ENCODE data around the gene MYBPC3. TPM values are rescaled to one million over a fixed set of nuclear protein-coding genes. Genes with fewer than 3 reads are reported as not detected.

MYBPC3 gene
- total RNA-seq, 2 donors from 2014 or later = 0.42 TPM; not detected in 1

GRCh38 chr11:47388697-47389576 is 36.4 kb upstream of the MYBPC3 start:
- no peak for TF ChIP-seq CTCF (IDR thresholded peaks at IDR 0.05)

GRCh38 chr11:47387944-47388696 is 35.6 kb upstream of the MYBPC3 start:
- no peak overlapping the region for H3K4me3 ChIP-seq
- no peaks in the 10 kb centered on the region for H3K36me3 ChIP-seq
- no peaks in the 10 kb centered on the region for H3K4me1 ChIP-seq
- intact Hi-C loops (cut with DNase I) = no loop called here
- TF ChIP-seq CTCF (IDR thresholded peaks at IDR 0.05) = no peak
- no peak for DNase-seq
- peak overlapping the region; percentile 11 for H3K27ac ChIP-seq
- no peaks in the 10 kb centered on the region for H3K9me3 ChIP-seq
- no peak overlapping the region for H3K9ac ChIP-seq (ENCODE audit: low read depth in 2 of 2, low read length in 2 of 2)
- H3K27me3 ChIP-seq = no peaks in the 10 kb centered on the region

More at GRCh38 chr11:47388697-47389576, 36.4 kb upstream of the MYBPC3 start:
- intact Hi-C loops (cut with DNase I) = no loop called here
- no peak overlapping the region for H3K4me3 ChIP-seq
- no peak for DNase-seq
- no peaks in the 10 kb centered on the region for H3K9me3 ChIP-seq
- H3K27me3 ChIP-seq = no peaks in the 10 kb centered on the region
- no peak overlapping the region for H3K9ac ChIP-seq (ENCODE audit: low read depth in 2 of 2, low read length in 2 of 2)
- no peaks in the 10 kb centered on the region for H3K36me3 ChIP-seq
- peak overlapping the region; percentile 11 for H3K27ac ChIP-seq
- no peaks in the 10 kb centered on the region for H3K4me1 ChIP-seq

DNA sequence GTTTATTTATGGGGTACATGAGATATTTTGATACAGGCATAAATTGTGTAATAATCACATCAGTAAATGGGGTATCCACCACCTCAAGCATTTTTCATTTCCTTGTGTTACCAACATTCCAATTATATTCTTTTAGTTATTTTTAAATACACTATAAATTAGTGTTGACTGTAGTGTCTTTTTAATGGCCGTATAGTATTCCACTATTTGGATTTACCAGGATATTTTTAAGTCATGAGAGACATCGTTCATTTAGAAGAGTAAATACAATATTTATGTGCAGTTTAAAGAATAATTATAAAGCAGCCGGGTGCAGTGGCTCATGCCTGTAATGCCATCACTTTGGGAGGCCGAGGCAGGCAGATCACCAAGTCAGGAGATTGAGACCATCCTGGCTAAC is 32.0 kb upstream of the MYBPC3 start:
- no peaks in the 10 kb centered on the region for H3K27me3 ChIP-seq
- H3K27ac ChIP-seq = no peak overlapping the region
- H3K4me3 ChIP-seq = no peak overlapping the region
- H3K9ac ChIP-seq (ENCODE audit: low read depth in 2 of 2, low read length in 2 of 2) = no peak overlapping the region
- intact Hi-C loops (cut with DNase I) = no loop called here
- no peaks in the 10 kb centered on the region for H3K36me3 ChIP-seq
- no peak for TF ChIP-seq CTCF (IDR thresholded peaks at IDR 0.05)
- no peak for DNase-seq
- H3K4me1 ChIP-seq = no peaks in the 10 kb centered on the region
- H3K9me3 ChIP-seq = no peaks in the 10 kb centered on the region

GRCh38 chr11:47383071-47383470 is 30.6 kb upstream of the MYBPC3 start:
- Histone ChIP-seq H3K36me3 (no peaks in the 10 kb centered on the region), H3K9ac (ENCODE audit: low read depth in 2 of 2, low read length in 2 of 2) (no peak overlapping the region), H3K9me3 (no peaks in the 10 kb centered on the region), H3K4me3 (no peak overlapping the region), H3K27ac (no peak overlapping the region), H3K27me3 (no peaks in the 10 kb centered on the region), H3K4me1 (no peaks in the 10 kb centered on the region)
- no peak for TF ChIP-seq CTCF (IDR thresholded peaks at IDR 0.05)
- intact Hi-C loops (cut with DNase I) = no loop called here
- no peak for DNase-seq

DNA sequence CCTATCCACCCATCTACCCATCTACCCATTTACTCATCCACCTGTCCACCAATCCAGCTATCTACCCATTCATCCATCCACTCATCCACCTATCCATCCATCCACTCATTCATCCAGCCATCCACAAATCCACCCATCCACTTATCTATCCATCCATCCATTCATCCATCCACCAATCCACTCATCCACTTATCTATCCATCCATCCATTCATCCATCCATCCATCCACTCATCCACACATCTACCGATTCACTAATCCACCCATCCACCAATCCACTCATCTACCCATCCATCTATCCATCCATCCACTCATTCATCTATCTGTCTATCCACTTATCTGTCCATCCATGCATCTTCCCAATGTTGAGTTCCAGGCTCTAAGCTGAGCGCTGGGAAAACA is 27.6 kb upstream of the MYBPC3 start:
- no peak for TF ChIP-seq CTCF (IDR thresholded peaks at IDR 0.05)
- Histone ChIP-seq H3K9ac (ENCODE audit: low read depth in 2 of 2, low read length in 2 of 2) (no peak overlapping the region), H3K9me3 (no peaks in the 10 kb centered on the region), H3K27ac (no peak overlapping the region), H3K4me1 (no peaks in the 10 kb centered on the region), H3K27me3 (no peaks in the 10 kb centered on the region), H3K4me3 (no peak overlapping the region), H3K36me3 (no peaks in the 10 kb centered on the region)
- DNase-seq = no peak
- intact Hi-C loops (cut with DNase I) = no loop called here
